HG03575 (cell line): ENCODE data around the gene ERMN.
"Not testable (repeated sequence)": the region's sequence is repeated elsewhere in the genome, so short reads cannot be mapped to it uniquely, and the experiment has no call there.

Experiments
- ATAC-seq: cut with Tn5 transposase; IDR thresholded peaks from one replicate; pipeline ENCODE4 v1.9.1; 2021; ENCODE audit not compliant: unreplicated experiment, insufficient number of reproducible peaks, low FRiP score; ENCODE audit errors: extremely low read depth

ERMN gene

GRCh38 chr2:157303612-157304011, 22.0 kb downstream of the ERMN start:
- no peak for ATAC-seq

GRCh38 chr2:157302492-157303099, 23.0 kb downstream of the ERMN start:
- ATAC-seq = peak; percentile 62

- no peak for ATAC-seq
Measured at GRCh38 chr2:157301307-157301706, 24.3 kb downstream of the ERMN start.

- ATAC-seq = no peak
Measured at GRCh38 chr2:157296958-157297357, 28.7 kb downstream of the ERMN start.

- ATAC-seq = no peak
Measured at GRCh38 chr2:157296490-157296889, 29.1 kb downstream of the ERMN start.

GRCh38 chr2:157292853-157293252, 32.8 kb downstream of the ERMN start:
- ATAC-seq = no peak

- no peak for ATAC-seq
Measured at GRCh38 chr2:157291018-157291417, 34.6 kb downstream of the ERMN start.

GRCh38 chr2:157290525-157290924, 35.1 kb downstream of the ERMN start:
- ATAC-seq = no peak

- no peak for ATAC-seq
Measured at GRCh38 chr2:157287160-157287559, 38.5 kb downstream of the ERMN start.

- no peak for ATAC-seq
Measured at GRCh38 chr2:157283468-157283867, 42.2 kb downstream of the ERMN start.

- ATAC-seq = no peak
Measured at GRCh38 chr2:157281316-157281715, 44.3 kb downstream of the ERMN start.

GRCh38 chr2:157279311-157279710, 46.3 kb downstream of the ERMN start:
- ATAC-seq = not testable (repeated sequence)

GRCh38 chr2:157271590-157272203, 53.9 kb downstream of the ERMN start:
- no peak for ATAC-seq

- ATAC-seq = no peak
Measured at GRCh38 chr2:157269922-157270321, 55.7 kb downstream of the ERMN start.

- no peak for ATAC-seq
Measured at GRCh38 chr2:157269060-157269459, 56.6 kb downstream of the ERMN start.
